ENCODE data around the gene SLC14A1. TPM values are rescaled to one million over a fixed set of nuclear protein-coding genes. Genes with fewer than 3 reads are reported as not detected.

SLC14A1 gene
- total RNA-seq, 1 donor from 2014 or later = not detected

DNA sequence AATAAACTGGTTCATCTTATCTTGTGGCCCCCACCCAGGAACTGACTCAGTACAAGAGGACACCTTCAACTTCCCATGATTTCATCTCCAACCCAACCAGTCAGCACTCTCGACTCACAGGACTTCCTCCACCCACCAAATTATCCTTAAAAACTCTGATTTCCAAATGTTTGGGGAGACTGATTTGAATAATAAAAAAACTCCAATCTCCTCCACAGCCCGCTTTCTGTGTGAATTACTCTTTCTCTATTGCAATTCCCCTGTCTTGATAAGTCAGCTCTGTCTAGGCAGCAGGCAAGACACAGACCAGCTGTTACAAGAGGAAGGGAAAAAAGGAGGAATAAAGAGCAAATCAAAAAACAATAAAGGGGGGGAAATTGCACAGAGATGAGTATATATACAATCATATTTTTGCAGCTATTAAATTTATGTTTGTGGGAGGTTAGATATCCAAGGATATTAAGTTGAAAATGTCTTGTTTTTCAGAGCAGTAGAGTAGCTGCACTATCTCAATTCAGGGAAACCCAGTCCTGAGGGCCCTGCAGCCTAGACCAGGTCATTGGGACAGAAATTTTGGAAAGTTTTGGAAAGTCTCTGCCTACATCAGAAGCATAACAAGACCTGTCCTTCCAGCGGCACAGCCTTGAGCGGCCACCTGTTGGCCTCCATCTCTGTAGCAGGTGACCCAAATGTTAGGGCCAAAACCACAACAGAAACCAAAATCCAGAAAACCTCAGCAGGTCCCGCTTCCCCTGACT, 68.7 kb downstream of the SLC14A1 start:
- H3K36me3 Mint-ChIP-seq (ENCODE audit: low read depth, unreplicated experiment) = no peaks in the 10 kb centered on the region

DNA sequence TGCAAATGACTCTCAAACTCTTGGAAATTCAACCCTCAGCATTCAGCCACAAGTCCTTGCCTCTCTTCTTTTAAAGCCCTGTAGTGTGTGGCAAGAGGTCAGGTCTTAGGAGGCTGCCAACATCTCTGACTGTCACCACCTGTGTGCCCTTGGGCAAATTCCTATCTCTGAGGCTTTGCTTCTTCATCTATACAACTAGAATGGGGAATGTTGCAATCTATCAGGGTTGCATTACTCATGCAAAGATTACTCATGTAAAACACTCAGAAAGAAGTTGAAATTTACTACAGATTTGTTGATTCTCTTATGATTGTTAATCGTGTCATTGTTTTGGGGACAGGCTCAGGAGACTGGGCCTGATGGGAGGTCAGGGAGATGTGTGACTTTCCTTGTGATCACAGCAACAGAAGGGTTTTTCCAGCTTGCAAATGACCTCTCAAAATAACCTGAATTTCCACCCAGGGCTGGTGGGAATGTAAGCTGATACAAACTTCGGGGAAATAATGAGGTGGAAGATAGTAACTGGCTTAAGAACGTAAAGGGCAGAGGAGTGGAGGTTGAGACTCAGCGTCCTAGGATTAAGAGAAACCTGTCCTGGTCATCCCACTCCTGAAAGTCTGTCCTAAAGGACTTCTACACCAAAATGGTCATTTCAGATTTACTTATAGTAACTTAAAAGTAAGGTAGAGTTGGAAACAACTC, 69.4 kb downstream of the SLC14A1 start:
- Histone ChIP-seq H2AFZ (ENCODE audit: low read depth, low read length) (peak overlapping the region; percentile 22), H3K79me2 (ENCODE audit: insufficient read depth, low read length) (no peaks in the 10 kb centered on the region), H4K20me1 (ENCODE audit: insufficient read depth, low read length) (no peaks in the 10 kb centered on the region), H3K4me3 (ENCODE audit: insufficient read depth, low read depth, low read length) (no peak overlapping the region), H3K4me1 (ENCODE audit: insufficient read depth, low read length) (peaks cover 12% of the 10 kb centered on the region), H3K36me3 (ENCODE audit: insufficient read depth, low read length) (no peaks in the 10 kb centered on the region), H3K4me2 (ENCODE audit: low read length) (peak overlapping the region; percentile 53), H3K9me3 (ENCODE audit: insufficient read depth, low read depth, low read length) (no peaks in the 10 kb centered on the region), H3K9ac (ENCODE audit: low read length) (peak overlapping the region; percentile 48), H3K27ac (ENCODE audit: low read depth, low read length) (peak overlapping the region; percentile 72), H3K27me3 (ENCODE audit: insufficient read depth, low read length) (no peaks in the 10 kb centered on the region)
- Mint-ChIP-seq H3K27me3 (ENCODE audit: low read depth, unreplicated experiment) (no peaks in the 10 kb centered on the region), H3K27ac (ENCODE audit: unreplicated experiment) (peak overlapping the region; percentile 82), H3K4me1 (ENCODE audit: low read depth, unreplicated experiment) (peaks cover 8% of the 10 kb centered on the region), H3K9me3 (ENCODE audit: unreplicated experiment) (peaks cover 4% of the 10 kb centered on the region), H3K4me3 (ENCODE audit: unreplicated experiment) (no peak overlapping the region), H3K36me3 (ENCODE audit: low read depth, unreplicated experiment) (no peaks in the 10 kb centered on the region)
- DNase-seq (ENCODE audit: low read depth) (peak; percentile 86), FAIRE-seq (peak; percentile 95)
- TF ChIP-seq, protein P1, sequence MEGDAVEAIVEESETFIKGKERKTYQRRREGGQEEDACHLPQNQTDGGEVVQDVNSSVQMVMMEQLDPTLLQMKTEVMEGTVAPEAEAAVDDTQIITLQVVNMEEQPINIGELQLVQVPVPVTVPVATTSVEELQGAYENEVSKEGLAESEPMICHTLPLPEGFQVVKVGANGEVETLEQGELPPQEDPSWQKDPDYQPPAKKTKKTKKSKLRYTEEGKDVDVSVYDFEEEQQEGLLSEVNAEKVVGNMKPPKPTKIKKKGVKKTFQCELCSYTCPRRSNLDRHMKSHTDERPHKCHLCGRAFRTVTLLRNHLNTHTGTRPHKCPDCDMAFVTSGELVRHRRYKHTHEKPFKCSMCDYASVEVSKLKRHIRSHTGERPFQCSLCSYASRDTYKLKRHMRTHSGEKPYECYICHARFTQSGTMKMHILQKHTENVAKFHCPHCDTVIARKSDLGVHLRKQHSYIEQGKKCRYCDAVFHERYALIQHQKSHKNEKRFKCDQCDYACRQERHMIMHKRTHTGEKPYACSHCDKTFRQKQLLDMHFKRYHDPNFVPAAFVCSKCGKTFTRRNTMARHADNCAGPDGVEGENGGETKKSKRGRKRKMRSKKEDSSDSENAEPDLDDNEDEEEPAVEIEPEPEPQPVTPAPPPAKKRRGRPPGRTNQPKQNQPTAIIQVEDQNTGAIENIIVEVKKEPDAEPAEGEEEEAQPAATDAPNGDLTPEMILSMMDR (IDR thresholded peaks at IDR 0.05; ENCODE audit: insufficient read depth, low read depth, low read length) = no peak
- TF ChIP-seq EZH2 (IDR thresholded peaks at IDR 0.05; ENCODE audit: insufficient read depth, low read length) = no peak

More for the DNA sequence above, 68.7 kb downstream of the SLC14A1 start:
- H3K27me3 ChIP-seq (ENCODE audit: insufficient read depth, low read length) = no peaks in the 10 kb centered on the region
- peaks cover 3% of the 10 kb centered on the region for H3K9me3 Mint-ChIP-seq (ENCODE audit: unreplicated experiment)
- no peaks in the 10 kb centered on the region for H3K27me3 Mint-ChIP-seq (ENCODE audit: low read depth, unreplicated experiment)
- no peak for TF ChIP-seq EZH2 (IDR thresholded peaks at IDR 0.05; ENCODE audit: insufficient read depth, low read length)
- TF ChIP-seq, protein P1 (IDR thresholded peaks at IDR 0.05; ENCODE audit: insufficient read depth, low read depth, low read length) = no peak
- H3K9me3 ChIP-seq (ENCODE audit: insufficient read depth, low read depth, low read length) = no peaks in the 10 kb centered on the region
- peak overlapping the region; percentile 82 for H3K27ac Mint-ChIP-seq (ENCODE audit: unreplicated experiment)
- no peak overlapping the region for H3K9ac ChIP-seq (ENCODE audit: low read length)
- no peaks in the 10 kb centered on the region for H3K79me2 ChIP-seq (ENCODE audit: insufficient read depth, low read length)
- peaks cover 8% of the 10 kb centered on the region for H3K4me1 Mint-ChIP-seq (ENCODE audit: low read depth, unreplicated experiment)
- FAIRE-seq (no peak), DNase-seq (ENCODE audit: low read depth) (no peak)
- H3K4me3 ChIP-seq (ENCODE audit: insufficient read depth, low read depth, low read length) = no peak overlapping the region
- peaks cover 12% of the 10 kb centered on the region for H3K4me1 ChIP-seq (ENCODE audit: insufficient read depth, low read length)
- no peaks in the 10 kb centered on the region for H3K36me3 ChIP-seq (ENCODE audit: insufficient read depth, low read length)
- H3K27ac ChIP-seq (ENCODE audit: low read depth, low read length) = peak overlapping the region; percentile 72
- no peaks in the 10 kb centered on the region for H4K20me1 ChIP-seq (ENCODE audit: insufficient read depth, low read length)
- H3K4me2 ChIP-seq (ENCODE audit: low read length) = peak overlapping the region; percentile 53
- no peak overlapping the region for H2AFZ ChIP-seq (ENCODE audit: low read depth, low read length)
- H3K4me3 Mint-ChIP-seq (ENCODE audit: unreplicated experiment) = no peak overlapping the region
